Adrenal gland (tissue), 5 donors: ENCODE data around the gene CELF5.

ENCODE experiments used
- CTCF ChIP-seq, 6 experiments: fragments of 450-650 bp in 4 of 6; fragments of 200-600 bp in 2 of 6; sonication (generic) in 1 of 6; IDR thresholded peaks; 1 replicate in 5 of 6; 2 replicates in 1 of 6; pipeline versions ENCODE4 v1.5.1 to v1.8.0; 2016 to 2021; ENCODE audit warnings: antibody characterized with exemption in 6 of 6, mild to moderate bottlenecking in 2 of 6, moderate library complexity in 1 of 6
- POLR2A ChIP-seq, 2 donors: fragments of 450-650 bp; IDR thresholded peaks; one replicate each; pipeline ENCODE4 v1.6.1; 2017; ENCODE audit warnings: antibody characterized with exemption in 2 of 2, mild to moderate bottlenecking in 2 of 2, moderate library complexity in 1 of 2
- donor health status: DM: no; HTN: no; CAD: no.

- TF ChIP-seq POLR2A (IDR thresholded peaks at IDR 0.05): peak; percentile 58 to 85
- TF ChIP-seq CTCF (IDR thresholded peaks at IDR 0.05): no peak
These were observed 38.9 kb upstream of the CELF5 start, which contains the start of gene NCLN for GRCh38 chr19:3185461-3186159.
